GM20431 (cell line): Measurements from ENCODE around the gene CCDC39.
"Not testable (repeated sequence)": the region's sequence is repeated elsewhere in the genome, so short reads cannot be mapped to it uniquely, and the experiment has no call there.

ENCODE experiments used
- in situ Hi-C: fragments of 300-500 bp; cut with MseI, MboI; formaldehyde crosslinking; loops from one replicate; pipeline ENCODE4 v1.15.0; 2020; ENCODE audit warnings: low sequenced_read_pairs; ENCODE audit not compliant: unreplicated experiment

Gene CCDC39

DNA sequence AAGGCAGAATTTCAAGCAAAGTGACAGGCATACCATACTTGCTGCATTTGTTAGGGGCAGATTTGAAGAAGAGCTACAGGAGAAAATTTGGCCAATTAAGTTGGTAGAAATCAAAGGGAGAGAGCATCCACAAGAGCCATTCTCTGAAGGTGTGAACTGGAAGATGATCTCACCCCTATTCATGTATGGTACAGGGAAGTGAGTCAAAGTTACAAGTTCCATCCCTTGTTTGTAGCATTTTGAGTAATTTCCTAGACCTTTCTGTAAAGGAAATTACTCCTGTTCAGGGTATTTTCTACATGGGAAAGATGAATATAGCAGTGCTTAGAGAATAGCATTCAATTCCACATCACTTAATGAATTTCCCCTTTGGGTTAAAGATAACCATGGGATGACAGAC, 48.9 kb downstream of the CCDC39 start:
- in situ Hi-C loops: no loop called here

DNA sequence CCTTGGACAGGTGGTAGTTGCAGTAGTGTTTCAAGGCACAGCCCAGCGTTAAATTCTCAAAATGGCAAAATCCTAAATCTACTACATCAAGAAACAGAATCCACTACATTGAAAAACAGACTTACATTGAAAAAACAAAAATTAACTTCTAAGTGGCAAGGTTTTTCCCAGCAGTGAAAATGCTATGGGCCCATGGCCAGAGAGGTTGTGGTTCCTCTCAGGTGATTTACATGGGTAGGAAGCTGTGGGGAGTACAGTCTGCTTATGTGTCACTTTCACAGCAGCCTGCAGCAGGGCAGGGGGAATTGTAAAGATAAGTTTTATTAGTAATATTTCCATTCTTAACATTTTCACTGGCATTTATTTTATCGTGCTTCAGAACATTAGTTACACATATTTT, 52.4 kb downstream of the CCDC39 start:
- in situ Hi-C loops: no loop called here

DNA sequence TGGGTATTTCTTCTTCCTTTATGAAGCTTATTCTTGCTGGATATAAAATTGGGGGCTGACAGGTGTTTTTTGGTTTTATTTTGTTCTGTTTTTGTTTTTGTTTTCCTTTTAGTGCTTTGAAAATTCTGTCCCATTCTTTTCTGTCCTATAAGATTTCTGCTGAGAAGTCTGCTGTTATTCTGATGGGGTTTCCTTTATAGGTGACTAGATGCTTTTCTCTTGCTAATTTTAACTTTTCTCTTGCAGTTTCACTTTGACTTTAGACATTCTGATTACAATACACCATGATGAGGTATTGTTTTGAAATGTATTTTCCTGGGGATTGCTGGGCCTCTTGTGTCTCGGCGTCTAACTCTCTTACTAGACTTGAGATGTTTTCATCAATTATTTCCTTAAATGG, 54.6 kb downstream of the CCDC39 start:
- in situ Hi-C loops: no loop called here

DNA sequence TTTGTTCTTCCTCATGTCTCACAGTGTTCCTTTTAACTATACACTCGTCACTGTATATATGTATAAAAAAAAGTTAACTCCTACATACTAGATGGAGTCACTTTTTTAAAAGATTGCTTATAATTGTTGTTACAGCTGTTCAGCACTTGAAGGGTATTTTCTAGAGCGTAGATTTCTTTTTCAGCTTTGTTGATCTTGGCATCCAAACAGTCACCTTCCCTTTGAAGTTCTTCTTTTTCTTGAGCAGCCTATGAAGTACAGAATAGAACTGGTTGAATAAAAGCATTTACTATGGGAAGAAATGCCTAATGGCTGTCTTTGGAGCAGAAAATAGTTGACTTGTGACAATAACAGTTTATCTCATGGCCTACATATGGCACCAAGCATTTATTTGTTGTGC, 59.6 kb downstream of the CCDC39 start:
- in situ Hi-C loops: no loop called here

DNA sequence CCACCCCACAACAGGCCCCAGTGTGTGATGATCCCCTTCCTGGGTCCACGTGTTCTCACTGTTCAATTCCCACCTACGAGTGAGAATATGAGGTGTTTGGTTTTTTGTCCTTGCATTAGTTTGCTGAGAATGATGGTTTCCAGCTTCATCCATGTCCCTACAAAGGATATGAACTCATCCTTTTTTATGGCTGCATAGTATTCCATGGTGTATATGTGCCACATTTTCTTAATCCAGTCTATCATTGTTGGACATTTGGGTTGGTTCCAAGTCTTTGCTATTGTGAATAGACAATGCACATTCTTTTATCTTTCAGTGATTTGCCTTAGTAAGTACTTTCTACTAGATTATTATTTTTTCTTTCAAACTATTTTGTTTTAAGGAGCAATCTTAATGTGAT, 60.7 kb downstream of the CCDC39 start:
- in situ Hi-C loops: not testable (repeated sequence)

DNA sequence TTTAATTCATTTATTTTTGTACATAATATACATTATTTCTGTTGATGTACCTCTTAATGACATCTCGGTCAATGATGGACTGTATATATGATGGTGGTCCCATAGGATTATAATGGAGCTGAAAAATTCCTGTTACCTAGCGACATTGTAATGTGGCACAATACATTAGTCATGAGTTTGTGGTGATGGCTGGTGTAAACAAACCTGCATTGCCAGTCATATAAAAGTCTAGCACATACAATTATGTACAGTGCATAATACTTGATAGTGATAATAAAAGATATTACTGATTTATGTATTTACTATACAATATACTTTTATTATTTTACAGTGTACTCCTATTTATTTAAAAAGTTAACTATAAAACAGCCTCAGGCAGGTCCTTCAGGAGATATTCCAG, 62.2 kb downstream of the CCDC39 start:
- in situ Hi-C loops: no loop called here

DNA sequence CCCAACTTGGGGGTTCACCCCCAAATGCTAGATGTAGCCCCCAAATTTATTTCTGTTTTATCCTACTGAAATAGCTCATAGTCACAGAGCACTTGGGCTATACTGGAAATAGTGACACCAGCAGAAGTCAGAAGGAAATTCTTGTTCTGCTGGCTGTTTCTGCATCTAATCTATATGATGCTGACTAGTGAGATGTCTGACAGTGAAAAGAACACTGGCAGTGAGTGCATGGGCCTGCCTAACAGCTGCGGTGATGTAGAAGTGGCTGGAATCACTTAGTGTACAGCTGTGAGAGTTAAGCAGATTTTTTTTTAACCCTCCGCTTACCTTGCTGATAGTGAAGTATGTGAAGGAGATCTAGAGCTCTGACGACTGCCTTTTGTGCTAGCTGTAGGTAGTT, 63.3 kb downstream of the CCDC39 start:
- in situ Hi-C loops: no loop called here

DNA sequence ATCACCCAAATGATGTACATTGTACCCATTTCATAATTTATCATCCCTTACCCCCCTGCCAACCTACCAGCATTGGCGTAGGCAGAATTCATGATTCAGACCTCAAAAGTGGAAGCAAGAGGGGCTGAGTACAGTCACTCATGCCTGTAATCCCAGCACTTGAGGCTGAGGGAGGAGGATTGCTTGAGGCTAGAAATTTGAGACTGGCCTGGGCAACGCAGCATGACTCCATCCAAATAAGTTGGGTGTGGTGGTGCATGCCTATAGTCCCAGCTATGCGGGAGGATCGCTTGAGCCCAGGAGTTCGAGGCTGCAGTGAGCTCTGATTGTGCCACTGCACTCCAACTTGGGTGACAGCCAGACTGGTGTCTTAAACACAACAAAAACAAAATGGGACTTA, 66.9 kb downstream of the CCDC39 start:
- in situ Hi-C loops: no loop called here

DNA sequence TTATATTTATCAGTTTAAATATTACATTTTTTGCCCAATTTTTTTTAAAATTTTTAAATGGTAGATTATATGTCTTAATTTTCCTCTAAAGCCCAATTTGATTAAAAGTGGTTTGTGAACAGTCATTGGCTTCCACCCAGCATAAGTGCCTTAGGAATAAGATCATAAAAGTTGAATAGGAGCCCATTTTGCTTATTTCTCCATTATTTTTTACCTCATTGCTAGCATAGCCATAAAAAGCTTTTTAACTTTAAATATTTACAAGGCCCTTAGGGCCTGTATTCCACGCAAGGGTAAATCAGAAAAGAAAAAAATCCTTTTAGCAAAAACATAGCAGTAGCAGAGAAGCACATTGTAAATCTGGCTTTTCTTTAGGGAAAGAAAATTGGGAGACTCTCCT, 68.3 kb downstream of the CCDC39 start:
- in situ Hi-C loops: no loop called here

DNA sequence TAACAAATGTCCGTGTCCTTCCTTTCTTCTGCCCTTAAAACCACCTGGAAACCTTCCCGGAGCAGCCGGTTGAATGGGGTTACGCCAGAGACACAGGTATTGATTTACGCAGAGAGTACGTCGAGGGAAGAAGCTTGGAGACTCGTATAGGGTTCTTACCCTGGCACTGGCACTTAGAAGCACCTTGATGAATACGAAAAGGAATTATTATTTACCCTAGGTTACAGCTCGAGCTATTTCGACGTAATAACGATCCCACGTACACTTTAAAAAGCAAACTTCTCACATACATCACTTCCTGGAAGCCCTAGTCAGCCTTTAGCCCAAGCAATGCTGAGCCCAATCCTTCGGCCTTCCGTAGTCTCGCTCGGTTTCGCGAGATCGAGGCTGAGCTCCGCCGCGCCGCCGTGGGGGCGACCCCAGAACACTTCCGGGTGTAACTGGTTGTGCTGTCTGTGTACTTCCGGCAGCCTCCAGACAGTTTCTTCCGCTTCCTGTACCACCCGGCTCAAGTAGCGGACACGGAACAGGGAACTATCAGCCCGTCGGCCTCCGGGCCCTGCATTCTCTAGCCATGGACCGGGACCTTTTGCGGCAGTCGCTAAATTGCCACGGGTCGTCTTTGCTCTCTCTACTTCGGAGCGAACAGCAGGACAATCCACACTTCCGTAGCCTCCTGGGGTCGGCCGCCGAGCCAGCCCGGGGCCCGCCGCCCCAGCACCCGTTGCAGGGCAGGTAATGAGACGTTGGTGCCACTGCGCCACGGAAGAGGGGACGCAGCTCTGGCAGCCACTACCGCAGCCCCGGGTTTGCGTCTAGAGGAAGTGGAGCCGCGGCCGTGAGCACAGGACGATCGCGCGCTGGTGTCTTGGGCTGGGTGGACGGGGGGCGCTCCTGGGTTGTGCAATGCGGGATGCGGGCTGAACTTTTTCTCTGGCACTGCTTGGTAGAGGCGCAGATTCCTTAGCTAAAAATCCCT, 77.3 kb downstream of the CCDC39 start, which contains the start of gene TTC14:
TSS of gene TTC14 (plus strand) at position 476 of the 979 bp plus-strand sequence. CDS start at position 575, 99 bp downstream.
- in situ Hi-C loops: no loop called here

DNA sequence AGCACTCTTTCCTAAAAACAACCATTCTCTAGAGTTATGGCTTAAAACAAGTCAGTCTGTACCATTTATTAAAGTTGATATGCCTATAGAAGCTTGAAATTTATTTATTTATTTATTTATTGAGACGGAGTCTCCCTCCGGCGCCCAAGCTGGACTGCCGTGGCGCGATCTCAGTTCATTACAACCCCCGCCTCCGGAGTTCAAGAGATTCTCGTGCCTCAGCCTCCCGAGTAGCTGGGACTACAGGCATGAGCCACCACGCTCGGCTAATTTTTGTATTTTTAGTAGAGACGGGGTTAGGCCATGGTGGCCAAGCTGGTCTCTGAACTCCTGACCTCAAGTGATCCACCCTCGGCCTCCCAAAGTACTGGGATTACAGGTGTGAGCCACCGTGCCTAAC, 78.8 kb downstream of the CCDC39 start:
- in situ Hi-C loops: no loop called here

DNA sequence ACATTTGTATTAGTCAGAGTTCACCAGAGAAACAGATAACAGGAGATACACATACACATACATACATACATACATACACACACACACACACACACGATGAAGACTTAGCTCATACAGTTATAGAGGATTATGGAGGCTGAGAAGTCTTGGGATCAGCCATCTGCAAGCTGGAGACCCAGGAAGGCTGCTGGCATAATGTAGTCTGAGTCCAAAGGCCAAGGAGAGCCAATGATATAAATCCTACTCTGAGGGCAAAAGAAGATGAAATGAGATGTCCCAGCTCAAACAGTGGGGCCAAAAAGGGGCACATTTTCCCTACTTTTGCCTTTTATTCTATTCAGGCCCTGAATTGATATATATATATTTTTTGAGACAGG, 83.7 kb downstream of the CCDC39 start:
- in situ Hi-C loops: loop anchor here (10.0 kb wide), 1 partner anchor 671 kb away; no protein-coding TSS in a partner anchor

DNA sequence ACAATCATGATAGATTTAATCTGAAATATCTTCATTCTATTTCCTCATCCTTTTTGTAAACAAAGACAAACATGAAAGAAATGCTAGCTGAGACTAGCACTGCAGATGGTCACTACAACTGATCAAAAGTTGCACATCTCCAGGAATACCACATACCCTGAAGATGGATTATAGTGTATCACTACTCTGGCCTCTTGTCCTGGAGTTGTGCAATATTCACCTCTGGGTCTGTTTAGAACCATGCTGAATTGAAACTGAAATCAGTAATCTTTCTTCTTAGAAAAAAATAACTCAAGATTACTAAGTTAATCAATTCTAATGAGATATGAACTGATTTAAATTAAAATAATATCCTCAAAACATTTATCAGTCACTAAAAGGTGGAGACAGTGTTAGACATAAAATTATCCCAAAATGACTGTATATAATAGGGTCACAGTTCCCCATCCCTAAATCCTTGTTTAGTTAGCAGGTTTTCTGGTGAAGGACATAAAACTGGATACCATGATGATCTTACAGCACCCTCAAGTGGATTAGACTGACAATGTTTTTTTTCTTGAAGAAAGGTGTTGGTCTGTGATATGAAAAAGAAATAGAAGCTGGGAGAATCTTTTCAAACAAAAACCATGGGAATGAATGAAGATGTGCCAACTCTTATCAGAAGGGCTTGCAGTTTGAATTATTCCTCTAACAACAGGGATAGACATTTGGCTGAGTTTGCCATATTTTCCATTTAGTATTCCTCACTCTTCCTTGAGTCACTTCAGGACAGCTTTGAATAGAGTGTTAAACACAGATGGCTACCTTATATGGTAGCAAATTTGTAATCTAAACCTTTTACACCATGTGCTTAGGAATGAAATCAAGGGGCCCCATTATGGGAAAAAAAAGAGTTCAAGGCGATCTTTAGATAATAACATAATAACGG, 84.4 kb downstream of the CCDC39 start:
- in situ Hi-C loops: loop anchor here (10.0 kb wide), 1 partner anchor 670 kb away; no protein-coding TSS in a partner anchor

DNA sequence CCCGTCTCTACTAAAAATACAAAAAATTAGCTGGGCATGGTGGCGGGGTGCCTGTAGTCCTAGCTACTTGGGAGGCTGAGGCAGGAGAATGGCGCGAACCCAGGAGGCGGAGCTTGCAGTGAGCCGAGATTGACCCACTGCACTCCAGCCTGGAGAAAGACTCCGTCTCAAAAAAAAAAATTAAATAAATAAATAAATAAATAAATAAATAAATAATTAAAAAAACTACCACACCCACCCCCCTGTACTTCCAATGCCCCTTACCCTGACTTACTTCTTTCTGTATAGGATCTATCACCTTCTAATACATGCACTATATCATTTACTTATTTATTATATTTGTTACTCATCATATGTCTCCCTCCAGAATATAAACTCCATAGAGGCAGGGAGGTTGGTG, 85.7 kb downstream of the CCDC39 start:
- in situ Hi-C loops: loop anchor here (10.0 kb wide), 1 partner anchor 669 kb away; no protein-coding TSS in a partner anchor

DNA sequence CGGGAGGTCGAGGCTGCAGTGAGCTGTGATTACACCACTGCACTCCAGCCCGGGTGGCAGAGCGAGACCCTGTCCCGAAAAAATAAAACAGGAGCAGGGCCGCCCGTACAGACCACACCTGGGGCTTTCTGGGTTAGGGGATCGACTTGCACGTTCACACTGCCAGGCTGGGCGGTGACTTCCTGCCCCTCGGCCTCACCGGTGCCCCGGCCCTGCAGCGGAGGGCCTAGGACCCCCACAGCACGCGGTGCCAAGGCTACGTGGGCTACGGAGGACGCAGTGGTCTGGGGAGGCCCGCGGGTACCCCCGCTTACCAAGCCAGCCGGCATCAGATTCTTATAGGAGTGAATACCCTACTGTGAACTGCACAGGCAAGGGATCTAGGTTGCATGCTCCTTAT, 88.9 kb downstream of the CCDC39 start:
- in situ Hi-C loops: loop anchor here (10.0 kb wide), 1 partner anchor 666 kb away; no protein-coding TSS in a partner anchor

DNA sequence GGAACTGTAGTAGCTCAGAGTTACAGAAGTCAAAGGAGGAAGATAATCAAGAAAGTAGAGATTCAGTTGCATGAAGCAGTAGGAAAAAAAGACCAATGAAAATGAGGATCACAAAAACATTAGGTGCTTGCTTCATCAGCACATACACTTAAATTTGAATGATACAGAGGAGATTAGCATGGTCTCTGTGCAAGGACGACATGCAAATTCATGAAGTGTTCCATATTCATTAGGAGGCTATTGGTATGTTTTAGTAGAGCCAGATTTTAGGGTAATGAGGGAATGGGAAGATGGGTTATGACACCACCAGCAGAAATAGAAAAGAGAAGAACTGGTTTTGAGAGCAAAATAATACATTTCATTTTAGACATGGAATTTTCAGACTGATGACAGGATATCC, 98.4 kb downstream of the CCDC39 start:
- in situ Hi-C loops: no loop called here

DNA sequence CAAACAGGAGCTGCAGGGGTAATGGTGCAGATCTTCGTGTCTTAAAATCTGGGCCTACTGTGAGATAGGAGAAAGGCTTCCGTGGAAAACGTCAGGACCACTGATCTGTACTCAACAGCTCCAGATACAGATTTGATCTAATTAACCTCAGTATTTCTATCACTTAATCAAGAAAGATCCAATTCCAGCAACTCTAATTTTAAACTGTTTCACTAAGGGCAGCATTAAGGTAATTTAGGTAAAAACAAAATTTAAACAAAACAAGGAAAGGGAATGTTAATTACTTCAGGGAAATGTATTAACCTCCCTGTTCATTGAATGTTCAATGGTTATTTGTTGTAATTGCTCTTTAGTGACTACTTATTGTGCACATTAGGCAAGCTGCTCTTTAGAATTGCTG, 103.7 kb downstream of the CCDC39 start:
- in situ Hi-C loops: no loop called here

DNA sequence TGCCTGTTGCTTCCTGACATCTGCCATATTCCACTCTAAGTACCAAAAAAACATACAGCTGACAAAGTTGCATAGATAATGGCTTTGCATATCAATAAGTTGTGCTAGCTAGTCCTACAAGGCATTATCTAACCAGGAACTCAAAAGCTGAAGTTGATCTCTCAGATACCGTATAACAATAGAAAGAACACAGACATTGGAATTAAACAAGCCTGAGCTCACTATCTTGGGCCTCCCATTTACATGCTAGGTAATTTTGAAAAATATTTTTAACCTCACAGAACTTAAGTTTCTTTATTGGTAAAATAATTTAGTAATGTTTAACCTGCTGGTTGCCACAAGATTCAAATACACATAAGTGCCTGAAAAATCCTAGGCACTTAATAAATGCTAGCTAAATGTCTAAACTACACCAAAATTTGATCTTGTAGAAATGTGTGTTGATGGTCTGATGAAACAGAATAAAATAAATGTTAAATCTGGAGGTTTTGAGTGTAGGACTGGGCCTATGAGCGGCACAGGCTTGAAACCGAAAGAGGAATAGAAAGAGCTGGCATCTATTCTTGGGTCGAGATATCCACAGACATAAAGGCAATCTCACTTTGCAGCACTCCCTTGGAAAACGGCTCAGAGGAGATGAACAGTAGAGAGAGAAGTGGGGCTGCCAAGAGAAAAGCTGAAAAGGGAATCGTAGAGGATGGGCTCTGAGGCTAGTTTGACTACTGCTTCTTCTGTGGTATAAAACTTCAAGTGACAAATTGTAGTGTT, 107.3 kb downstream of the CCDC39 start:
- in situ Hi-C loops: no loop called here

DNA sequence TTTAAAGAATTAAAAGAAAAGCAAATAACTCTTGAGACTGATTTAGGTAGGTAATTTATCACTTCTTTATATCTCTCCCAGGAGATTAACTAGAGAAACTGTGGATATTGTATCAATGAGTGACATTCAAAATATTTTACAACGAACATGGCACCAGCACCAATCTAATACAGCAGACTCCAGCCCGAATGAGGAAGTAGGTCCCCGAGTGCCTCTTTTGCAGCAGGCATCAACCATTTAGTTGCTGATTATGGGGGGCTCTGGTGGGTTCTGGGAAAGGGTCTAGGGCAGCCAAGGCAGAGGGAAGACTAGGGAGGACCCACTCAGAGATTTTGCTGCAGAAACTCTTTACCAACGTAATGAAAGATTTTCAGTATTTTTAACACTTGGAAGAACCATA, 109.1 kb downstream of the CCDC39 start:
- in situ Hi-C loops: no loop called here

DNA sequence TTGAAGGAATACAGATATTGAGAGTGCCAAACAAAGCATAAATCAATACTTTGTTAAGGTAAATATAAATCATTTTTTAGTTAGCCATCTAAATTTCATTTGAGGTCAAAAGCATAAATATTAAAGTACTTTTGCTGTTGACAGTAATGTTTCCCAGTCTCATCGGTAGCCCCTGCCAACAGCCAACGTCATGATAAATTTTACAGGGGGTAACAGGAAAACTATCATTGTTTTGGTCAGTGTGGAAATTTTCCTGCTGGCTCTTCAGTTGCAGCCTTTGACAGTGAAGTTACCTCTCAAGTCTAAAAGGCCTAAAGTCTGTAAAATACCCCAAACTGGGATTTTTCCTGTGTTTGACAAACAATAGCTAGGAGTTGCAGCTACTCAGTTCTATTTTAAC, 114.6 kb downstream of the CCDC39 start:
- in situ Hi-C loops: no loop called here
